SK-N-SH (cell line): ENCODE results near the gene PIK3C2B. TPM values are rescaled to one million over a fixed set of nuclear protein-coding genes. Genes with fewer than 3 reads are reported as not detected.

Experiments used
- CTCF ChIA-PET: fragments of 300-600, 350-600 bp; formaldehyde crosslinking; extraction: SDS; loops from one replicate; lab custom pipeline; 2021; lab: Yijun Ruan, JAX
- POLR2A ChIA-PET: fragments of 350-600 bp; sonication (Branson Sonifier 250); formaldehyde crosslinking; extraction: SDS; loops from one replicate; lab custom pipeline; 2020; ENCODE audit warnings: antibody characterized with exemption, inconsistent platforms; lab: Yijun Ruan, JAX
- DNase-seq: peaks from one replicate; pipeline ENCODE4 v3.0.0; 2012
- H2AFZ ChIP-seq: fragments of 200-600 bp; sonication (generic); 2 replicates; pipeline ENCODE4 v1.8.1; 2016; ENCODE audit warnings: antibody characterized with exemption, mild to moderate bottlenecking, low read depth
- H3F3A ChIP-seq: fragments of 200-600 bp; sonication (generic); replicated peaks from 2 replicates; pipeline ENCODE3; 2016; ENCODE audit warnings: antibody characterized with exemption, mild to moderate bottlenecking; ENCODE audit not compliant: insufficient read depth
- H3K27ac ChIP-seq, 2 experiments: fragments of 200-500 bp in 1 of 2; fragments of 200-600 bp in 1 of 2; sonication (Bioruptor generic) in 1 of 2; sonication (generic), shearing (Covaris generic) in 1 of 2; 2 replicates each; pipeline versions ENCODE4 v1.5.1 to v1.6.1; 2014 to 2016; ENCODE audit warnings: low read depth in 2 of 2, inconsistent platforms in 1 of 2, low read length in 1 of 2, mild to moderate bottlenecking in 1 of 2, mixed read lengths in 1 of 2
- H3K27me3 ChIP-seq: fragments of 200-600 bp; sonication (generic), shearing (Covaris generic); 2 replicates; pipeline ENCODE4 v1.6.1; 2016; ENCODE audit warnings: mixed run types; ENCODE audit not compliant: insufficient read depth
- H3K36me3 ChIP-seq, 2 experiments: fragments of 200-500 bp in 1 of 2; fragments of 200-600 bp in 1 of 2; sonication (Bioruptor generic) in 1 of 2; sonication (generic) in 1 of 2; replicated peaks in 1 of 2; 2 replicates each; pipeline versions ENCODE3 to v1.5.1; 2014 to 2016; ENCODE audit warnings: low read length in 1 of 2, mild to moderate bottlenecking in 1 of 2; ENCODE audit not compliant: insufficient read depth in 2 of 2, control insufficient read depth in 1 of 2
- H3K4me1 ChIP-seq, 2 experiments: fragments of 200-500 bp in 1 of 2; fragments of 200-600 bp in 1 of 2; sonication (Bioruptor generic) in 1 of 2; sonication (generic), shearing (Covaris generic) in 1 of 2; 2 replicates each; pipeline versions ENCODE4 v1.5.1 to v1.6.1; 2014 to 2016; ENCODE audit warnings: low read depth in 1 of 2, low read length in 1 of 2, mixed run types in 1 of 2; ENCODE audit not compliant: insufficient read depth in 2 of 2, control insufficient read depth in 1 of 2
- H3K4me2 ChIP-seq: fragments of 200-600 bp; sonication (generic), shearing (Covaris generic); 2 replicates; pipeline ENCODE4 v1.6.1; 2017; ENCODE audit warnings: mixed run types
- H3K4me3 ChIP-seq, 2 experiments: fragments of 200-500 bp in 1 of 2; fragments of 200-600 bp in 1 of 2; sonication (Bioruptor generic) in 1 of 2; sonication (generic), shearing (Covaris generic) in 1 of 2; 2 replicates each; pipeline versions ENCODE4 v1.5.1 to v1.8.1; 2014 to 2016; ENCODE audit warnings: low read depth in 2 of 2, inconsistent platforms in 1 of 2, low read length in 1 of 2, mild to moderate bottlenecking in 1 of 2, mixed read lengths in 1 of 2, moderate library complexity in 1 of 2
- H3K79me2 ChIP-seq: fragments of 200-600 bp; sonication (generic); 2 replicates; pipeline ENCODE4 v1.8.1; 2017; ENCODE audit warnings: mild to moderate bottlenecking; ENCODE audit not compliant: insufficient read depth
- H3K9ac ChIP-seq: fragments of 200-600 bp; sonication (generic); 2 replicates; pipeline ENCODE4 v1.6.1; 2017; ENCODE audit warnings: mixed run types
- H3K9me2 ChIP-seq: fragments of 200-600 bp; sonication (generic); 2 replicates; pipeline ENCODE4 v1.6.1; 2017; ENCODE audit warnings: mixed run types
- H3K9me3 ChIP-seq: fragments of 200-600 bp; sonication (generic); 2 replicates; pipeline ENCODE4 v1.6.1; 2017; ENCODE audit warnings: mixed run types, mild to moderate bottlenecking, moderate library complexity
- H4K20me1 ChIP-seq: fragments of 200-600 bp; sonication (generic); 2 replicates; pipeline ENCODE4 v1.6.1; 2017; ENCODE audit warnings: mild to moderate bottlenecking, mixed run types; ENCODE audit not compliant: insufficient read depth
- ELF1 ChIP-seq: IDR thresholded peaks from 2 replicates; pipeline ENCODE4 v1.4.0; 2012
- EP300 ChIP-seq, 2 experiments: IDR thresholded peaks; 2 replicates each; pipeline versions ENCODE4 v1.4.0 to v1.6.1; 2012; ENCODE audit warnings: borderline replicate concordance in 1 of 2, low read depth in 1 of 2, low read length in 1 of 2
- MEF2A ChIP-seq: IDR thresholded peaks from 2 replicates; pipeline ENCODE4 v1.4.0; 2012; ENCODE audit warnings: low read depth, borderline replicate concordance
- MXI1 ChIP-seq: IDR thresholded peaks from 2 replicates; pipeline ENCODE4 v1.6.1; 2012; ENCODE audit warnings: mild to moderate bottlenecking, low read depth, low read length, improper control_type of control experiment
- NFIC ChIP-seq: IDR thresholded peaks from 2 replicates; pipeline ENCODE4 v1.4.0; 2012; ENCODE audit warnings: borderline replicate concordance
- POLR2AphosphoS5 ChIP-seq: IDR thresholded peaks from 2 replicates; pipeline ENCODE4 v1.6.1; 2012; ENCODE audit warnings: low read depth, low read length
- RAD21 ChIP-seq: IDR thresholded peaks from 2 replicates; pipeline ENCODE4 v1.6.1; 2012; ENCODE audit warnings: mild to moderate bottlenecking, low read length
- RXRA ChIP-seq: IDR thresholded peaks from 2 replicates; pipeline ENCODE4 v1.4.0; 2012; ENCODE audit warnings: low read depth, mild to moderate bottlenecking, borderline replicate concordance
- SMC3 ChIP-seq: IDR thresholded peaks from 2 replicates; pipeline ENCODE4 v1.6.1; 2012; ENCODE audit warnings: low read depth, low read length, improper control_type of control experiment
- TAF1 ChIP-seq: IDR thresholded peaks from 2 replicates; pipeline ENCODE4 v1.6.1; 2012; ENCODE audit warnings: low read depth, mild to moderate bottlenecking, low read length, moderate library complexity, borderline replicate concordance
- YY1 ChIP-seq: IDR thresholded peaks from 2 replicates; pipeline ENCODE4 v1.4.0; 2012; ENCODE audit warnings: low read depth, mild to moderate bottlenecking
- WGBS: methylation state at CpG from one replicate; pipeline ENCODE4 v1.1.6; 2017; ENCODE audit warnings: low lambda C conversion rate; 5-methylcytosine and 5-hydroxymethylcytosine counted together
- polyA plus RNA-seq, 3 experiments: library from polyadenylated mRNA; depleted of rRNA; stranded (reverse); fragments of >200 nt; gene quantifications; 2 replicates each; pipeline ENCODE4 v1.2.3, GENCODE V29; 2012
- TF ChIP-seq, protein P1 (sequence below): fragments of 200-600 bp; sonication (generic); IDR thresholded peaks from 2 replicates; pipeline ENCODE4 v1.6.1; 2017; ENCODE audit warnings: antibody characterized with exemption, mild to moderate bottlenecking, moderate library complexity
- TF ChIP-seq, protein P2 (sequence below): IDR thresholded peaks from 2 replicates; pipeline ENCODE4 v1.4.0; 2012; ENCODE audit warnings: low read depth, borderline replicate concordance
- TF ChIP-seq, protein P3 (sequence below): IDR thresholded peaks from 2 replicates; pipeline ENCODE4 v1.4.0; 2012; ENCODE audit warnings: low read depth, borderline replicate concordance

The PIK3C2B gene
- polyA plus RNA-seq, 1 of the 3 experiments (the other 2 are of a cell fraction), result 6.5 TPM

DNA sequence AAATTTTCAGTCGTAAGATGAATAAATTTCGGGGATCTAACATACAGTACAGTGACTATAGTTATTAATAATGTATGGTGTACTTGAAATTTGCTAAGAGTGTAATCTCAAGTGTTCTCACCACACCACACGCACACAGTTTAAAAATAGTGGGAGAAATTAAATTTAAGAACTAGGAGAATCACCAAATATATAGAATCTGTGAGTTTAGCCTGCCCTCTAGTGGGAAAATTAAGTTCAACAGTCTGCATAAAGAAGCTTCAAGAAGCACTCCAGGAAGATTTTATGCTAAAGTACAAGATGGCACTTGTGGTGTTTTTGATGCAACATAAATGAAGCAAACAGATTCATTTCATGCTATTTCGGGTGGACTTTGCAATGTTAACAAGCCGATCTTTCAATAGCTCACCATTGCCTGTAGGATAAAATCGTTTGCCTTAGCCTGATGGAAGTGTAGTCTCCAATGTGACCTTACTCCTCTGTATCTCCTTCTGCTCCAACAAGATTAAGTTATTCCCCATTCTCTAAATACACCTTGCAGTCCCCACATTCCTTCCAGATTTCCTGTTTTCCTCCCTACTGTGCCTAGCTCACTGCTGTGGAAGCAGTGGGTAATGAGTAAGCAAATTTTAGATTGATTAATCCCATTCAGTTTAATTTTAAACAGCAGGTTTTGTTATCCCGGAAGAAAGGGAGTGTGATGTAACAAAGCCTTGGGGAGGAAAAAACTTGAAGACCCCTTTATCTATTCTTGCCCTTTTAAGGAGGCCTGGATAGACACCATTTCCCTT lies 8.7 kb upstream of the PIK3C2B start:
- TF ChIP-seq YY1 (no peak), SMC3 (peak; percentile 64), RXRA (no peak), RAD21 (peak; percentile 92), EP300 (IDR thresholded peaks at IDR 0.05; ENCODE audit: borderline replicate concordance in 1 of 2, low read depth in 1 of 2, low read length in 1 of 2) (no peak), MEF2A (no peak), TAF1 (no peak), NFIC (no peak)
- TF ChIP-seq, protein P1, sequence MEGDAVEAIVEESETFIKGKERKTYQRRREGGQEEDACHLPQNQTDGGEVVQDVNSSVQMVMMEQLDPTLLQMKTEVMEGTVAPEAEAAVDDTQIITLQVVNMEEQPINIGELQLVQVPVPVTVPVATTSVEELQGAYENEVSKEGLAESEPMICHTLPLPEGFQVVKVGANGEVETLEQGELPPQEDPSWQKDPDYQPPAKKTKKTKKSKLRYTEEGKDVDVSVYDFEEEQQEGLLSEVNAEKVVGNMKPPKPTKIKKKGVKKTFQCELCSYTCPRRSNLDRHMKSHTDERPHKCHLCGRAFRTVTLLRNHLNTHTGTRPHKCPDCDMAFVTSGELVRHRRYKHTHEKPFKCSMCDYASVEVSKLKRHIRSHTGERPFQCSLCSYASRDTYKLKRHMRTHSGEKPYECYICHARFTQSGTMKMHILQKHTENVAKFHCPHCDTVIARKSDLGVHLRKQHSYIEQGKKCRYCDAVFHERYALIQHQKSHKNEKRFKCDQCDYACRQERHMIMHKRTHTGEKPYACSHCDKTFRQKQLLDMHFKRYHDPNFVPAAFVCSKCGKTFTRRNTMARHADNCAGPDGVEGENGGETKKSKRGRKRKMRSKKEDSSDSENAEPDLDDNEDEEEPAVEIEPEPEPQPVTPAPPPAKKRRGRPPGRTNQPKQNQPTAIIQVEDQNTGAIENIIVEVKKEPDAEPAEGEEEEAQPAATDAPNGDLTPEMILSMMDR, result peak; percentile 86
- H3K36me3 ChIP-seq, result no peaks in the 10 kb centered on the region
- H3F3A ChIP-seq, result peaks cover 30% of the 10 kb centered on the region
- WGBS, result 24% methylated on average over 7 of the region's 7 CpGs
- ChIA-PET POLR2A (interaction anchor here (1.2 kb wide), 1 partner anchor 9 kb away, joined by 3 read pairs; the partner anchor contains the start of gene PIK3C2B), CTCF (interaction anchor here (0.6 to 26.2 kb wide), 54 partner anchors 8 to 501 kb away, joined by 3 to 1005 read pairs (median 6); partner anchors contain the start of genes GOLT1A, MDM4 and PIK3C2B)
- no peaks in the 10 kb centered on the region for H3K27me3 ChIP-seq
- H3K27ac ChIP-seq, result no peak overlapping the region
- H3K4me3 ChIP-seq, result no peak overlapping the region; a peak in 1 of 4 replicates
- H3K9me3 ChIP-seq, result no peaks in the 10 kb centered on the region
- H3K79me2 ChIP-seq, result no peaks in the 10 kb centered on the region
- H4K20me1 ChIP-seq, result peaks cover 3% of the 10 kb centered on the region
- H3K4me2 ChIP-seq, result no peak overlapping the region
- H3K4me1 ChIP-seq, result peaks cover 3 to 5% of the 10 kb centered on the region in 2 experiments; a peak in 2 of 4 replicates
- no peak overlapping the region for H3K9ac ChIP-seq
- DNase-seq, result no peak
- H3K9me2 ChIP-seq, result no peaks in the 10 kb centered on the region
- 0 out of 2 replicates have a peak overlapping the region, but pooled peaks have one; percentile 10 for H2AFZ ChIP-seq

DNA sequence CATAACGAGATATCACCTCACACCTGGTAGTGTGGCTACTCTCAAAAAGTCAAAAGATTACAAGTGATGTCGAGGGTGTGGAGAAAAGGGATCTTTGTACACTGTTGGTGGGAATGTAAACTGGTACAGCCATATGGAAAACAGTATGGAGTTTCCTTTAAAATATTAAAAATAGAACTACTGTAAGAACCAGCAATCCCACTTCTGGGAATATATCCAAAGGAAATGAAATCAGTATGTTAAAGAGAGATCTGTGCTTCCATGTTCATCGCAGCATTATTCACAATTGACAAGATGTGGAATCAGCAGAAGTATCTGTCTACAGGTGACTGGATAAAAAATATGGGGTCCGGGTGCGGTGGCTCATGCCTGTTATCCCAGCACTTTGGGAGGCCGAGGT lies 7.6 kb upstream of the PIK3C2B start:
- no peak for DNase-seq
- no peaks in the 10 kb centered on the region for H3K9me3 ChIP-seq
- no peak for TF ChIP-seq ELF1
- no peak for TF ChIP-seq RXRA
- no peak for TF ChIP-seq MEF2A
- no peak for TF ChIP-seq POLR2AphosphoS5
- TF ChIP-seq, protein P2, sequence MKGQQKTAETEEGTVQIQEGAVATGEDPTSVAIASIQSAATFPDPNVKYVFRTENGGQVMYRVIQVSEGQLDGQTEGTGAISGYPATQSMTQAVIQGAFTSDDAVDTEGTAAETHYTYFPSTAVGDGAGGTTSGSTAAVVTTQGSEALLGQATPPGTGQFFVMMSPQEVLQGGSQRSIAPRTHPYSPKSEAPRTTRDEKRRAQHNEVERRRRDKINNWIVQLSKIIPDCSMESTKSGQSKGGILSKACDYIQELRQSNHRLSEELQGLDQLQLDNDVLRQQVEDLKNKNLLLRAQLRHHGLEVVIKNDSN, result no peak
- no peak for TF ChIP-seq MXI1
- TF ChIP-seq, protein P3, sequence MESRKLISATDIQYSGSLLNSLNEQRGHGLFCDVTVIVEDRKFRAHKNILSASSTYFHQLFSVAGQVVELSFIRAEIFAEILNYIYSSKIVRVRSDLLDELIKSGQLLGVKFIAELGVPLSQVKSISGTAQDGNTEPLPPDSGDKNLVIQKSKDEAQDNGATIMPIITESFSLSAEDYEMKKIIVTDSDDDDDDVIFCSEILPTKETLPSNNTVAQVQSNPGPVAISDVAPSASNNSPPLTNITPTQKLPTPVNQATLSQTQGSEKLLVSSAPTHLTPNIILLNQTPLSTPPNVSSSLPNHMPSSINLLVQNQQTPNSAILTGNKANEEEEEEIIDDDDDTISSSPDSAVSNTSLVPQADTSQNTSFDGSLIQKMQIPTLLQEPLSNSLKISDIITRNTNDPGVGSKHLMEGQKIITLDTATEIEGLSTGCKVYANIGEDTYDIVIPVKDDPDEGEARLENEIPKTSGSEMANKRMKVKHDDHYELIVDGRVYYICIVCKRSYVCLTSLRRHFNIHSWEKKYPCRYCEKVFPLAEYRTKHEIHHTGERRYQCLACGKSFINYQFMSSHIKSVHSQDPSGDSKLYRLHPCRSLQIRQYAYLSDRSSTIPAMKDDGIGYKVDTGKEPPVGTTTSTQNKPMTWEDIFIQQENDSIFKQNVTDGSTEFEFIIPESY, result no peak
- CTCF ChIA-PET, result interaction anchor here (1.0 to 26.2 kb wide), 23 partner anchors 9 to 363 kb away, joined by 3 to 1005 read pairs (median 11); partner anchors contain the start of genes MDM4 and PIK3C2B
- H3K9ac ChIP-seq, result no peak overlapping the region
- H4K20me1 ChIP-seq, result peaks cover 3% of the 10 kb centered on the region
- H3K4me2 ChIP-seq, result no peak overlapping the region
- peaks cover 20% of the 10 kb centered on the region for H3F3A ChIP-seq
- H3K79me2 ChIP-seq, result no peaks in the 10 kb centered on the region
- no peaks in the 10 kb centered on the region for H3K9me2 ChIP-seq
- peaks cover 3 to 5% of the 10 kb centered on the region in 2 experiments; a peak in 2 of 4 replicates for H3K4me1 ChIP-seq
- no peaks in the 10 kb centered on the region for H3K36me3 ChIP-seq
- H2AFZ ChIP-seq, result no peak overlapping the region
- no peaks in the 10 kb centered on the region for H3K27me3 ChIP-seq
- H3K4me3 ChIP-seq, result no peak overlapping the region
- POLR2A ChIA-PET, result interaction anchor here (1.2 kb wide), 1 partner anchor 8 kb away, joined by 3 read pairs; the partner anchor contains the start of gene PIK3C2B
- H3K27ac ChIP-seq, result no peak overlapping the region
- WGBS, result 58% methylated on average over 6 of the region's 6 CpGs
